ENCODE measurements around the gene SBF1.
"Not testable (repeated sequence)": the region's sequence is repeated elsewhere in the genome, so short reads cannot be mapped to it uniquely, and the experiment has no call there.

The SBF1 gene

GRCh38 chr22:50425179-50425916 is 49.5 kb downstream of the SBF1 start:
- DNase-seq (ENCODE audit: low spot score): no peak

- no peak for DNase-seq (ENCODE audit: low spot score)
Measured at GRCh38 chr22:50423956-50424355, 50.9 kb downstream of the SBF1 start.

- DNase-seq (ENCODE audit: low spot score): no peak
Measured at GRCh38 chr22:50422961-50423815, 51.6 kb downstream of the SBF1 start.

- DNase-seq (ENCODE audit: low spot score): no peak
Measured at GRCh38 chr22:50422046-50422445, 52.8 kb downstream of the SBF1 start.

GRCh38 chr22:50420581-50420980 is 54.3 kb downstream of the SBF1 start:
- DNase-seq (ENCODE audit: low spot score): no peak

GRCh38 chr22:50420015-50420414 is 54.8 kb downstream of the SBF1 start:
- DNase-seq (ENCODE audit: low spot score): no peak

GRCh38 chr22:50419116-50419515 is 55.7 kb downstream of the SBF1 start:
- no peak for DNase-seq (ENCODE audit: low spot score)

GRCh38 chr22:50418624-50419023 is 56.2 kb downstream of the SBF1 start:
- no peak for DNase-seq (ENCODE audit: low spot score)

- no peak for DNase-seq (ENCODE audit: low spot score)
Measured at GRCh38 chr22:50417411-50418210, 57.2 kb downstream of the SBF1 start.

- no peak for DNase-seq (ENCODE audit: low spot score)
Measured at GRCh38 chr22:50416996-50417395, 57.8 kb downstream of the SBF1 start.

GRCh38 chr22:50415426-50415825 is 59.4 kb downstream of the SBF1 start:
- no peak for DNase-seq (ENCODE audit: low spot score)

- DNase-seq (ENCODE audit: low spot score): no peak
Measured at GRCh38 chr22:50414476-50415248, 60.2 kb downstream of the SBF1 start.

GRCh38 chr22:50408954-50409353 is 65.9 kb downstream of the SBF1 start:
- DNase-seq (ENCODE audit: low spot score): not testable (repeated sequence)

- no peak for DNase-seq (ENCODE audit: low spot score)
Measured at GRCh38 chr22:50408311-50408710, 66.5 kb downstream of the SBF1 start.

- no peak for DNase-seq (ENCODE audit: low spot score)
Measured at GRCh38 chr22:50406416-50407170, 68.2 kb downstream of the SBF1 start.

GRCh38 chr22:50403701-50404101 is 71.1 kb downstream of the SBF1 start:
- DNase-seq (ENCODE audit: low spot score): no peak

- no peak for DNase-seq (ENCODE audit: low spot score)
Measured at GRCh38 chr22:50401907-50402306, 72.9 kb downstream of the SBF1 start.

GRCh38 chr22:50400931-50401330 is 73.9 kb downstream of the SBF1 start:
- DNase-seq (ENCODE audit: low spot score): no peak

GRCh38 chr22:50400406-50400805 is 74.4 kb downstream of the SBF1 start:
- DNase-seq (ENCODE audit: low spot score): no peak

- DNase-seq (ENCODE audit: low spot score): peak; percentile 4
Measured at GRCh38 chr22:50399751-50400331, 75.0 kb downstream of the SBF1 start.
